ENCODE measurements around the gene RNASE1. TPM values are rescaled to one million over a fixed set of nuclear protein-coding genes. Genes with fewer than 3 reads are reported as not detected.

Gene RNASE1
- polyA plus RNA-seq, 1 donor (not counting 4 experiments of a cell fraction or from before 2014, with no cell fraction given): 0.09 TPM

GRCh38 chr14:20775901-20776300, 26.7 kb downstream of the RNASE1 start:
- H3K27me3 ChIP-seq (ENCODE audit: control insufficient read depth, extremely low read depth, insufficient read depth, low read length): no peaks in the 10 kb centered on the region
- DNase-seq (ENCODE audit: low read depth, low spot score) (no peak), FAIRE-seq (no peak)
- no peak overlapping the region for H2AFZ ChIP-seq (ENCODE audit: control insufficient read depth, low read length)
- H3K9me3 ChIP-seq (ENCODE audit: control insufficient read depth, low read depth, low read length): no peaks in the 10 kb centered on the region
- no peaks in the 10 kb centered on the region for H3K9me1 ChIP-seq (ENCODE audit: control insufficient read depth, extremely low read depth, insufficient read depth, low read length)
- dilution Hi-C loops (cut with MboI; ENCODE audit: extremely low pct_ligation_motif_present, low sequenced_read_pairs): no loop called here
- TF ChIP-seq EZH2 (IDR thresholded peaks at IDR 0.05; ENCODE audit: low read length) (no peak), CTCF (optimal IDR thresholded peaks at IDR 0.05 in 1 of 3, IDR thresholded peaks at IDR 0.05 in 1 of 3, conservative IDR thresholded peaks at IDR 0.05 in 1 of 3; ENCODE audit: extremely low read depth in 1 of 3, insufficient read depth in 2 of 3, low read length in 3 of 3) (no peak)
- H3K4me3 ChIP-seq (ENCODE audit: control insufficient read depth in 2 of 3, extremely low read depth in 1 of 3, insufficient read depth in 2 of 3, low read depth in 1 of 3, low read length in 3 of 3): no peak overlapping the region
- no peak overlapping the region for H3K9ac ChIP-seq (ENCODE audit: control insufficient read depth, extremely low read depth, insufficient read depth, low read length)
- H3K27ac ChIP-seq (ENCODE audit: control insufficient read depth, insufficient read depth, low read length): no peak overlapping the region
- no peaks in the 10 kb centered on the region for H3K36me3 ChIP-seq (ENCODE audit: control insufficient read depth in 2 of 2, extremely low read depth in 1 of 2, insufficient read depth in 2 of 2, low read length in 2 of 2)
- H4K20me1 ChIP-seq (ENCODE audit: control insufficient read depth, extremely low read depth, insufficient read depth, low read length): no peaks in the 10 kb centered on the region
- H3K79me2 ChIP-seq (ENCODE audit: control insufficient read depth, insufficient read depth, low read length): no peaks in the 10 kb centered on the region
- H3K4me1 ChIP-seq (ENCODE audit: control insufficient read depth, extremely low read depth, insufficient read depth, low read length): no peaks in the 10 kb centered on the region
- no peak overlapping the region for H3K4me2 ChIP-seq (ENCODE audit: control insufficient read depth, extremely low read depth, insufficient read depth, low read depth, low read length)

GRCh38 chr14:20775043-20775442, 27.6 kb downstream of the RNASE1 start:
- TF ChIP-seq CTCF (optimal IDR thresholded peaks at IDR 0.05 in 1 of 3, IDR thresholded peaks at IDR 0.05 in 1 of 3, conservative IDR thresholded peaks at IDR 0.05 in 1 of 3; ENCODE audit: extremely low read depth in 1 of 3, insufficient read depth in 2 of 3, low read length in 3 of 3) (no peak), EZH2 (IDR thresholded peaks at IDR 0.05; ENCODE audit: low read length) (no peak)
- FAIRE-seq: no peak
- Histone ChIP-seq H3K4me1 (ENCODE audit: control insufficient read depth, extremely low read depth, insufficient read depth, low read length) (no peaks in the 10 kb centered on the region), H3K4me3 (ENCODE audit: control insufficient read depth in 2 of 3, extremely low read depth in 1 of 3, insufficient read depth in 2 of 3, low read depth in 1 of 3, low read length in 3 of 3) (no peak overlapping the region), H3K9ac (ENCODE audit: control insufficient read depth, extremely low read depth, insufficient read depth, low read length) (no peak overlapping the region), H3K27ac (ENCODE audit: control insufficient read depth, insufficient read depth, low read length) (no peak overlapping the region), H2AFZ (ENCODE audit: control insufficient read depth, low read length) (no peak overlapping the region), H3K36me3 (ENCODE audit: control insufficient read depth in 2 of 2, extremely low read depth in 1 of 2, insufficient read depth in 2 of 2, low read length in 2 of 2) (no peaks in the 10 kb centered on the region), H3K79me2 (ENCODE audit: control insufficient read depth, insufficient read depth, low read length) (no peaks in the 10 kb centered on the region), H3K9me3 (ENCODE audit: control insufficient read depth, low read depth, low read length) (no peaks in the 10 kb centered on the region), H3K27me3 (ENCODE audit: control insufficient read depth, extremely low read depth, insufficient read depth, low read length) (no peaks in the 10 kb centered on the region), H3K4me2 (ENCODE audit: control insufficient read depth, extremely low read depth, insufficient read depth, low read depth, low read length) (no peak overlapping the region), H4K20me1 (ENCODE audit: control insufficient read depth, extremely low read depth, insufficient read depth, low read length) (no peaks in the 10 kb centered on the region), H3K9me1 (ENCODE audit: control insufficient read depth, extremely low read depth, insufficient read depth, low read length) (no peaks in the 10 kb centered on the region)
- DNase-seq (ENCODE audit: low read depth, low spot score): no peak
- dilution Hi-C loops (cut with MboI; ENCODE audit: extremely low pct_ligation_motif_present, low sequenced_read_pairs): no loop called here
